SK-N-SH (cell line): Measurements from ENCODE around the gene PRTFDC1. TPM values are rescaled to one million over a fixed set of nuclear protein-coding genes. Genes with fewer than 3 reads are reported as not detected.

Source experiments
- CTCF ChIA-PET: fragments of 300-600, 350-600 bp; formaldehyde crosslinking; extraction: SDS; loops from one replicate; lab custom pipeline; 2021; lab: Yijun Ruan, JAX
- POLR2A ChIA-PET: fragments of 350-600 bp; sonication (Branson Sonifier 250); formaldehyde crosslinking; extraction: SDS; loops from one replicate; lab custom pipeline; 2020; ENCODE audit warnings: antibody characterized with exemption, inconsistent platforms; lab: Yijun Ruan, JAX
- DNase-seq: peaks from one replicate; pipeline ENCODE4 v3.0.0; 2012
- H2AFZ ChIP-seq: fragments of 200-600 bp; sonication (generic); 2 replicates; pipeline ENCODE4 v1.8.1; 2016; ENCODE audit warnings: antibody characterized with exemption, mild to moderate bottlenecking, low read depth
- H3F3A ChIP-seq: fragments of 200-600 bp; sonication (generic); replicated peaks from 2 replicates; pipeline ENCODE3; 2016; ENCODE audit warnings: antibody characterized with exemption, mild to moderate bottlenecking; ENCODE audit not compliant: insufficient read depth
- H3K27ac ChIP-seq, 2 experiments: fragments of 200-500 bp in 1 of 2; fragments of 200-600 bp in 1 of 2; sonication (Bioruptor generic) in 1 of 2; sonication (generic), shearing (Covaris generic) in 1 of 2; 2 replicates each; pipeline versions ENCODE4 v1.5.1 to v1.6.1; 2014 to 2016; ENCODE audit warnings: low read depth in 2 of 2, inconsistent platforms in 1 of 2, low read length in 1 of 2, mild to moderate bottlenecking in 1 of 2, mixed read lengths in 1 of 2
- H3K27me3 ChIP-seq: fragments of 200-600 bp; sonication (generic), shearing (Covaris generic); 2 replicates; pipeline ENCODE4 v1.6.1; 2016; ENCODE audit warnings: mixed run types; ENCODE audit not compliant: insufficient read depth
- H3K36me3 ChIP-seq, 2 experiments: fragments of 200-500 bp in 1 of 2; fragments of 200-600 bp in 1 of 2; sonication (Bioruptor generic) in 1 of 2; sonication (generic) in 1 of 2; replicated peaks in 1 of 2; 2 replicates each; pipeline versions ENCODE3 to v1.5.1; 2014 to 2016; ENCODE audit warnings: low read length in 1 of 2, mild to moderate bottlenecking in 1 of 2; ENCODE audit not compliant: insufficient read depth in 2 of 2, control insufficient read depth in 1 of 2
- H3K4me1 ChIP-seq, 2 experiments: fragments of 200-500 bp in 1 of 2; fragments of 200-600 bp in 1 of 2; sonication (Bioruptor generic) in 1 of 2; sonication (generic), shearing (Covaris generic) in 1 of 2; 2 replicates each; pipeline versions ENCODE4 v1.5.1 to v1.6.1; 2014 to 2016; ENCODE audit warnings: low read depth in 1 of 2, low read length in 1 of 2, mixed run types in 1 of 2; ENCODE audit not compliant: insufficient read depth in 2 of 2, control insufficient read depth in 1 of 2
- H3K4me2 ChIP-seq: fragments of 200-600 bp; sonication (generic), shearing (Covaris generic); 2 replicates; pipeline ENCODE4 v1.6.1; 2017; ENCODE audit warnings: mixed run types
- H3K4me3 ChIP-seq, 2 experiments: fragments of 200-500 bp in 1 of 2; fragments of 200-600 bp in 1 of 2; sonication (Bioruptor generic) in 1 of 2; sonication (generic), shearing (Covaris generic) in 1 of 2; 2 replicates each; pipeline versions ENCODE4 v1.5.1 to v1.8.1; 2014 to 2016; ENCODE audit warnings: low read depth in 2 of 2, inconsistent platforms in 1 of 2, low read length in 1 of 2, mild to moderate bottlenecking in 1 of 2, mixed read lengths in 1 of 2, moderate library complexity in 1 of 2
- H3K79me2 ChIP-seq: fragments of 200-600 bp; sonication (generic); 2 replicates; pipeline ENCODE4 v1.8.1; 2017; ENCODE audit warnings: mild to moderate bottlenecking; ENCODE audit not compliant: insufficient read depth
- H3K9ac ChIP-seq: fragments of 200-600 bp; sonication (generic); 2 replicates; pipeline ENCODE4 v1.6.1; 2017; ENCODE audit warnings: mixed run types
- H3K9me2 ChIP-seq: fragments of 200-600 bp; sonication (generic); 2 replicates; pipeline ENCODE4 v1.6.1; 2017; ENCODE audit warnings: mixed run types
- H3K9me3 ChIP-seq: fragments of 200-600 bp; sonication (generic); 2 replicates; pipeline ENCODE4 v1.6.1; 2017; ENCODE audit warnings: mixed run types, mild to moderate bottlenecking, moderate library complexity
- H4K20me1 ChIP-seq: fragments of 200-600 bp; sonication (generic); 2 replicates; pipeline ENCODE4 v1.6.1; 2017; ENCODE audit warnings: mild to moderate bottlenecking, mixed run types; ENCODE audit not compliant: insufficient read depth
- CTCF ChIP-seq: fragments of 200-600 bp; sonication (generic); IDR thresholded peaks from 2 replicates; pipeline ENCODE4 v1.6.1; 2017; ENCODE audit warnings: antibody characterized with exemption, mild to moderate bottlenecking, moderate library complexity
- FOXM1 ChIP-seq: IDR thresholded peaks from 2 replicates; pipeline ENCODE4 v1.4.0; 2012; ENCODE audit warnings: low read depth, mild to moderate bottlenecking
- GABPA ChIP-seq: IDR thresholded peaks from 2 replicates; pipeline ENCODE4 v1.4.0; 2012; ENCODE audit warnings: low read depth, mild to moderate bottlenecking
- IRF3 ChIP-seq: fragments of 150-350 bp; IDR thresholded peaks from 2 replicates; pipeline ENCODE4 v1.6.1; 2016; ENCODE audit warnings: mild to moderate bottlenecking, low read depth, low read length
- JUND ChIP-seq: IDR thresholded peaks from 2 replicates; pipeline ENCODE4 v1.4.0; 2012
- MAX ChIP-seq: IDR thresholded peaks from 2 replicates; pipeline ENCODE4 v1.4.0; 2012; ENCODE audit warnings: low read depth
- MXI1 ChIP-seq: IDR thresholded peaks from 2 replicates; pipeline ENCODE4 v1.6.1; 2012; ENCODE audit warnings: mild to moderate bottlenecking, low read depth, low read length, improper control_type of control experiment
- NFIC ChIP-seq: IDR thresholded peaks from 2 replicates; pipeline ENCODE4 v1.4.0; 2012; ENCODE audit warnings: borderline replicate concordance
- NRF1 ChIP-seq: IDR thresholded peaks from 2 replicates; pipeline ENCODE4 v1.6.1; 2012; ENCODE audit warnings: low read depth, mild to moderate bottlenecking, low read length
- PBX3 ChIP-seq: IDR thresholded peaks from 2 replicates; pipeline ENCODE4; 2012
- POLR2AphosphoS5 ChIP-seq: IDR thresholded peaks from 2 replicates; pipeline ENCODE4 v1.6.1; 2012; ENCODE audit warnings: low read depth, low read length
- RAD21 ChIP-seq: IDR thresholded peaks from 2 replicates; pipeline ENCODE4 v1.6.1; 2012; ENCODE audit warnings: mild to moderate bottlenecking, low read length
- SIN3A ChIP-seq: IDR thresholded peaks from 2 replicates; pipeline ENCODE4 v1.6.1; 2012; ENCODE audit warnings: low read depth, mild to moderate bottlenecking, low read length, moderate library complexity, borderline replicate concordance
- SMC3 ChIP-seq: IDR thresholded peaks from 2 replicates; pipeline ENCODE4 v1.6.1; 2012; ENCODE audit warnings: low read depth, low read length, improper control_type of control experiment
- TCF12 ChIP-seq: IDR thresholded peaks from 2 replicates; pipeline ENCODE4 v1.4.0; 2012
- YY1 ChIP-seq: IDR thresholded peaks from 2 replicates; pipeline ENCODE4 v1.4.0; 2012; ENCODE audit warnings: low read depth, mild to moderate bottlenecking
- ZBTB33 ChIP-seq: IDR thresholded peaks from 2 replicates; pipeline ENCODE4 v1.4.0; 2012; ENCODE audit warnings: low read depth, borderline replicate concordance
- WGBS: methylation state at CpG from one replicate; pipeline ENCODE4 v1.1.6; 2017; ENCODE audit warnings: low lambda C conversion rate; 5-methylcytosine and 5-hydroxymethylcytosine counted together
- polyA plus RNA-seq, 3 experiments: library from polyadenylated mRNA; depleted of rRNA; stranded (reverse); fragments of >200 nt; gene quantifications; 2 replicates each; pipeline ENCODE4 v1.2.3, GENCODE V29; 2012

The PRTFDC1 gene
- polyA plus RNA-seq, 1 of the 3 experiments (the other 2 are of a cell fraction), result 6.6 TPM

- H3K9ac ChIP-seq, result no peak overlapping the region
- no peaks in the 10 kb centered on the region for H3K9me3 ChIP-seq
- TF ChIP-seq CTCF, result peak; percentile 60
- peak; percentile 45; the same call in 1 of the 2 replicates for TF ChIP-seq RAD21
- peak; percentile 28; the same call in 1 of the 2 replicates for TF ChIP-seq NFIC
- no peak for TF ChIP-seq MAX
- TF ChIP-seq ZBTB33, result no peak
- TF ChIP-seq IRF3, result no peak
- H3K79me2 ChIP-seq, result no peaks in the 10 kb centered on the region
- no peak overlapping the region for H3K27ac ChIP-seq
- ChIA-PET CTCF (interaction anchor here (0.8 to 3.0 kb wide), 8 partner anchors 9 to 347 kb away, joined by 3 to 17 read pairs (median 4); partner anchors contain the start of genes ENKUR and THNSL1), POLR2A (no interaction called here)
- no peaks in the 10 kb centered on the region for H3K36me3 ChIP-seq
- H3K27me3 ChIP-seq, result no peaks in the 10 kb centered on the region
- H3F3A ChIP-seq, result no peaks in the 10 kb centered on the region
- no peaks in the 10 kb centered on the region for H3K9me2 ChIP-seq
- H2AFZ ChIP-seq, result no peak overlapping the region
- no peak overlapping the region for H3K4me3 ChIP-seq
- no peak for DNase-seq
- H3K4me1 ChIP-seq, result no peaks in the 10 kb centered on the region
- H4K20me1 ChIP-seq, result no peaks in the 10 kb centered on the region
- H3K4me2 ChIP-seq, result no peak overlapping the region
- 4% methylated on average over 1 of the region's 1 CpG for WGBS
Measured at GRCh38 chr10:24989867-24990266, 37.5 kb upstream of the PRTFDC1 start.

- Histone ChIP-seq H3K4me1 (no peaks in the 10 kb centered on the region), H3F3A (no peaks in the 10 kb centered on the region), H4K20me1 (no peaks in the 10 kb centered on the region), H3K9me3 (no peaks in the 10 kb centered on the region), H3K79me2 (no peaks in the 10 kb centered on the region), H3K9ac (no peak overlapping the region), H3K27me3 (no peaks in the 10 kb centered on the region), H3K4me3 (no peak overlapping the region), H3K9me2 (no peaks in the 10 kb centered on the region), H3K27ac (no peak overlapping the region), H3K4me2 (no peak overlapping the region), H2AFZ (peak overlapping the region; percentile 3; the same call in 1 of the 2 replicates), H3K36me3 (no peaks in the 10 kb centered on the region)
- CTCF ChIA-PET, result interaction anchor here (1.0 to 3.0 kb wide), 8 partner anchors 10 to 346 kb away, joined by 4 to 17 read pairs (median 4); partner anchors contain the start of genes ENKUR and THNSL1
- POLR2A ChIA-PET, result no interaction called here
- DNase-seq, result no peak
- WGBS, result 88% methylated on average over 9 of the region's 12 CpGs
- no peak for TF ChIP-seq MXI1
- TF ChIP-seq JUND, result no peak
- TF ChIP-seq IRF3, result no peak
- TF ChIP-seq SIN3A, result no peak
- no peak for TF ChIP-seq PBX3
- TF ChIP-seq TCF12, result no peak
- TF ChIP-seq YY1, result no peak
- TF ChIP-seq ZBTB33, result no peak
- no peak for TF ChIP-seq POLR2AphosphoS5
- TF ChIP-seq NRF1, result no peak
- no peak for TF ChIP-seq GABPA
- no peak for TF ChIP-seq NFIC
- no peak for TF ChIP-seq FOXM1
- no peak for TF ChIP-seq SMC3
Measured at GRCh38 chr10:24988831-24989640, 36.6 kb upstream of the PRTFDC1 start.
